GM12865 (cell line): ENCODE results near the gene VASH1.
"Not testable (repeated sequence)": the region's sequence is repeated elsewhere in the genome, so short reads cannot be mapped to it uniquely, and the experiment has no call there.

Source experiments
- DNase-seq: peaks from one replicate; pipeline ENCODE4 v3.0.0; 2010; ENCODE audit warnings: low read depth
- H3K4me3 ChIP-seq: 2 replicates; pipeline ENCODE4 v1.5.1; 2011; ENCODE audit warnings: mild to moderate bottlenecking, low read depth, low read length, control low read depth
- CTCF ChIP-seq: IDR thresholded peaks from 2 replicates; pipeline ENCODE4 v1.5.1; 2011; ENCODE audit warnings: low read length, control low read depth, low read depth, inconsistent platforms; ENCODE audit not compliant: insufficient read depth; ENCODE audit errors: missing control alignments

VASH1 gene

GRCh38 chr14:76717508-76718290, 43.6 kb upstream of the VASH1 start:
- no peak overlapping the region for H3K4me3 ChIP-seq
- no peak for TF ChIP-seq CTCF
- DNase-seq = no peak

- no peak for TF ChIP-seq CTCF
- no peak for DNase-seq
- H3K4me3 ChIP-seq = no peak overlapping the region
Observed at GRCh38 chr14:76718306-76719040, 42.8 kb upstream of the VASH1 start.

- no peak for DNase-seq
- no peak for TF ChIP-seq CTCF
- no peak overlapping the region for H3K4me3 ChIP-seq
Observed at GRCh38 chr14:76719666-76720065, 41.6 kb upstream of the VASH1 start.

- no peak for TF ChIP-seq CTCF
- no peak overlapping the region for H3K4me3 ChIP-seq
Observed at GRCh38 chr14:76720382-76720813, 40.9 kb upstream of the VASH1 start.

GRCh38 chr14:76721506-76721905, 39.8 kb upstream of the VASH1 start:
- DNase-seq, H3K4me3 ChIP-seq: not testable (repeated sequence)

More at GRCh38 chr14:76720382-76720813, 40.9 kb upstream of the VASH1 start:
- DNase-seq = peak; percentile 65

- no peak overlapping the region for H3K4me3 ChIP-seq
- no peak for TF ChIP-seq CTCF
- DNase-seq = no peak
Observed at GRCh38 chr14:76724651-76725550, 36.4 kb upstream of the VASH1 start.

GRCh38 chr14:76726551-76726970, 34.7 kb upstream of the VASH1 start:
- DNase-seq = no peak
- H3K4me3 ChIP-seq = no peak overlapping the region
- no peak for TF ChIP-seq CTCF
